H1 (cell line): ENCODE measurements around the gene GPC6. TPM values are rescaled to one million over a fixed set of nuclear protein-coding genes. Genes with fewer than 3 reads are reported as not detected.

Source experiments
- CTCF ChIA-PET: fragments of 300-600 bp; sonication (Branson Sonifier 250); formaldehyde crosslinking; loops from one replicate; lab custom pipeline; 2021; ENCODE audit not compliant: partially characterized antibody; lab: Charles Lee
- POLR2A ChIA-PET: fragments of 300-600 bp; sonication (Branson Sonifier 250); formaldehyde crosslinking; loops from one replicate; lab custom pipeline; 2021; ENCODE audit warnings: inconsistent platforms; ENCODE audit not compliant: partially characterized antibody; lab: Charles Lee
- DNase-seq, 2 experiments: peaks; one replicate each; pipeline versions ENCODE4 v3.0.0 to v3.0.0-alpha.2; 2010 to 2022; ENCODE audit warnings: low spot score in 2 of 2, low read depth in 1 of 2, mixed read lengths in 1 of 2
- FAIRE-seq: peaks from 2 replicates; lab custom pipeline; 2011; peaks lifted over from hg19 to GRCh38; lab: Jason Lieb, UNC
- H2AFZ ChIP-seq: 2 replicates; pipeline ENCODE4 v1.8.1; 2012; ENCODE audit warnings: low read length, inconsistent platforms
- H2AK5ac ChIP-seq: 2 replicates; pipeline ENCODE4 v1.6.1; 2013; ENCODE audit warnings: low read depth, low read length
- H2BK120ac ChIP-seq: replicated peaks from 2 replicates; pipeline ENCODE3; 2013; ENCODE audit warnings: low read depth, low read length, inconsistent platforms
- H2BK12ac ChIP-seq: 2 replicates; pipeline ENCODE4 v1.6.1; 2013; ENCODE audit warnings: low read depth, low read length
- H2BK15ac ChIP-seq: 2 replicates; pipeline ENCODE4 v1.6.1; 2013; ENCODE audit warnings: low read length
- H2BK20ac ChIP-seq: 2 replicates; pipeline ENCODE4 v1.6.1; 2013; ENCODE audit warnings: low read length
- H2BK5ac ChIP-seq: 2 replicates; pipeline ENCODE4 v1.6.1; 2013; ENCODE audit warnings: low read depth, low read length
- H3K14ac ChIP-seq: 2 replicates; pipeline ENCODE4 v1.6.1; 2013; ENCODE audit warnings: inconsistent platforms; ENCODE audit not compliant: insufficient read length
- H3K18ac ChIP-seq: 2 replicates; pipeline ENCODE4 v1.6.1; 2013; ENCODE audit warnings: low read length; ENCODE audit errors: extremely low read depth
- H3K23ac ChIP-seq: 2 replicates; pipeline ENCODE4 v1.6.1; 2013; ENCODE audit warnings: inconsistent platforms; ENCODE audit not compliant: insufficient read length
- H3K23me2 ChIP-seq: 2 replicates; pipeline ENCODE4 v1.6.1; 2013; ENCODE audit warnings: low read depth, low read length
- H3K27ac ChIP-seq: 2 replicates; pipeline ENCODE4 v1.6.1; 2011; ENCODE audit warnings: low read depth, low read length, inconsistent platforms
- H3K27me3 ChIP-seq, 4 experiments: replicated peaks in 1 of 4; 1 replicate in 1 of 4; 2 replicates in 3 of 4; pipeline versions ENCODE4 v1.6.1 to v1.8.1; 2011 to 2013; ENCODE audit warnings: low read length in 3 of 4, mild to moderate bottlenecking in 3 of 4, inconsistent platforms in 2 of 4, mixed read lengths in 2 of 4, moderate library complexity in 1 of 4; ENCODE audit not compliant: control insufficient read depth in 3 of 4, insufficient read depth in 3 of 4; ENCODE audit errors: extremely low read depth in 1 of 4
- H3K36me3 ChIP-seq, 4 experiments: 2 replicates each; pipeline versions ENCODE4 v1.6.1 to v1.8.1; 2011 to 2013; ENCODE audit warnings: mild to moderate bottlenecking in 4 of 4, low read length in 3 of 4, moderate library complexity in 2 of 4, control low read depth in 1 of 4, inconsistent platforms in 1 of 4; ENCODE audit not compliant: insufficient read depth in 4 of 4, control insufficient read depth in 2 of 4
- H3K4ac ChIP-seq: replicated peaks from 2 replicates; pipeline ENCODE3; 2013; ENCODE audit warnings: low read length, low read depth, mixed read lengths, inconsistent platforms; ENCODE audit not compliant: insufficient read length
- H3K4me1 ChIP-seq, 4 experiments: replicated peaks in 1 of 4; 1 replicate in 1 of 4; 2 replicates in 3 of 4; pipeline versions ENCODE4 v1.6.1 to v1.8.1; 2011 to 2013; ENCODE audit warnings: low read length in 3 of 4, inconsistent platforms in 2 of 4, mixed read lengths in 1 of 4; ENCODE audit not compliant: insufficient read depth in 4 of 4, control insufficient read depth in 3 of 4
- H3K4me2 ChIP-seq, 2 experiments: 2 replicates each; pipeline versions ENCODE4 v1.6.1 to v1.8.1; 2011 to 2013; ENCODE audit warnings: low read depth in 2 of 2, low read length in 2 of 2, control low read depth in 1 of 2, inconsistent platforms in 1 of 2, mild to moderate bottlenecking in 1 of 2; ENCODE audit not compliant: insufficient read depth in 1 of 2
- H3K4me3 ChIP-seq, 4 experiments: fragments of 200-600, 300-600 bp in 1 of 4; sonication (generic), shearing (Covaris generic), sonication (Bioruptor Twin) in 1 of 4; 2 replicates each; pipeline versions ENCODE4 v1.5.1 to v1.8.1; 2011 to 2016; ENCODE audit warnings: low read length in 4 of 4, low read depth in 3 of 4, control low read depth in 2 of 4, inconsistent platforms in 2 of 4, mild to moderate bottlenecking in 2 of 4, mixed read lengths in 1 of 4, moderate library complexity in 1 of 4; ENCODE audit not compliant: insufficient read depth in 2 of 4; ENCODE audit errors: extremely low read depth in 1 of 4
- H3K56ac ChIP-seq: replicated peaks from 2 replicates; pipeline ENCODE3; 2013; ENCODE audit warnings: low read depth, mild to moderate bottlenecking, mixed read lengths, low read length, inconsistent platforms; ENCODE audit not compliant: insufficient read length
- H3K79me1 ChIP-seq: 2 replicates; pipeline ENCODE4 v1.6.1; 2013; ENCODE audit warnings: low read depth, low read length, control low read depth
- H3K79me2 ChIP-seq, 2 experiments: 2 replicates each; pipeline versions ENCODE4 v1.6.1 to v1.8.1; 2012 to 2013; ENCODE audit warnings: low read length in 2 of 2, mild to moderate bottlenecking in 2 of 2, inconsistent platforms in 1 of 2; ENCODE audit not compliant: insufficient read depth in 2 of 2, control insufficient read depth in 1 of 2
- H3K9ac ChIP-seq, 4 experiments: replicated peaks in 1 of 4; 1 replicate in 1 of 4; 2 replicates in 3 of 4; pipeline versions ENCODE4 v1.6.1 to v1.8.1; 2011 to 2013; ENCODE audit warnings: low read depth in 3 of 4, low read length in 3 of 4, control low read depth in 2 of 4, mild to moderate bottlenecking in 2 of 4, moderate library complexity in 2 of 4, inconsistent platforms in 1 of 4; ENCODE audit errors: extremely low read depth in 1 of 4
- H3K9me3 ChIP-seq, 2 experiments: 2 replicates each; pipeline versions ENCODE4 v1.6.1 to v1.8.1; 2012 to 2013; ENCODE audit warnings: mild to moderate bottlenecking in 2 of 2, moderate library complexity in 2 of 2, control low read depth in 1 of 2, inconsistent platforms in 1 of 2, low read depth in 1 of 2, low read length in 1 of 2, mixed read lengths in 1 of 2; ENCODE audit not compliant: insufficient read depth in 2 of 2
- H4K20me1 ChIP-seq, 2 experiments: replicated peaks in 1 of 2; 2 replicates each; pipeline versions ENCODE3 to v1.8.1; 2011 to 2013; ENCODE audit warnings: inconsistent platforms in 2 of 2, low read length in 2 of 2, mild to moderate bottlenecking in 1 of 2; ENCODE audit not compliant: insufficient read depth in 2 of 2, control insufficient read depth in 1 of 2
- H4K5ac ChIP-seq: 2 replicates; pipeline ENCODE4 v1.6.1; 2013; ENCODE audit warnings: low read length, low read depth, mixed read lengths, inconsistent platforms; ENCODE audit not compliant: insufficient read length
- H4K8ac ChIP-seq: 2 replicates; pipeline ENCODE4 v1.8.0; 2013; ENCODE audit warnings: mild to moderate bottlenecking, moderate library complexity, low read length, inconsistent platforms; ENCODE audit not compliant: insufficient read depth; ENCODE audit errors: extremely low read depth
- H4K91ac ChIP-seq: replicated peaks from 2 replicates; pipeline ENCODE3; 2013; ENCODE audit warnings: low read length, mixed read lengths, inconsistent platforms; ENCODE audit not compliant: insufficient read length
- CBX8 ChIP-seq: fragments of 300-800, 300-1000 bp; sonication (generic); IDR thresholded peaks from 2 replicates; pipeline ENCODE4 v1.7.1; 2016; ENCODE audit warnings: low read depth, low read length, borderline replicate concordance
- EGR1 ChIP-seq: IDR thresholded peaks from 2 replicates; pipeline ENCODE4 v1.6.1; 2011; ENCODE audit warnings: low read depth, low read length, borderline replicate concordance
- GABPA ChIP-seq: IDR thresholded peaks from 2 replicates; pipeline ENCODE4 v1.6.1; 2011; ENCODE audit warnings: mild to moderate bottlenecking, low read length, moderate library complexity, borderline replicate concordance; ENCODE audit not compliant: insufficient read depth
- HDAC2 ChIP-seq, 2 experiments: fragments of 300-600 bp in 1 of 2; sonication (generic) in 1 of 2; IDR thresholded peaks; 2 replicates each; pipeline ENCODE4 v1.6.1; 2011 to 2012; ENCODE audit warnings: low read depth in 2 of 2, low read length in 2 of 2, mild to moderate bottlenecking in 2 of 2, moderate library complexity in 2 of 2, borderline replicate concordance in 1 of 2, inconsistent platforms in 1 of 2
- KDM4A ChIP-seq: IDR thresholded peaks from one replicate; pipeline ENCODE4 v1.7.1; 2012; ENCODE audit warnings: low read depth, mild to moderate bottlenecking, moderate library complexity, low read length, inconsistent platforms; ENCODE audit not compliant: severe bottlenecking
- MAX ChIP-seq: IDR thresholded peaks from 2 replicates; pipeline ENCODE4 v1.6.1; 2012; ENCODE audit warnings: inconsistent platforms
- NRF1 ChIP-seq: IDR thresholded peaks from 2 replicates; pipeline ENCODE4 v1.6.1; 2011; ENCODE audit warnings: mild to moderate bottlenecking, low read depth, low read length, improper control_type of control experiment
- WGBS, 2 experiments: shearing (Covaris generic) in 1 of 2; methylation state at CpG; one replicate each; pipeline versions ENCODE4 v1.1.6 to v1.1.7; 2013 to 2015; ENCODE audit warnings: low lambda C conversion rate in 2 of 2, mixed read lengths in 2 of 2, inconsistent platforms in 1 of 2, low coverage in 1 of 2, missing lambda C conversion rate in 1 of 2; ENCODE audit not compliant: insufficient replicate concordance in 2 of 2, insufficient coverage in 1 of 2, insufficient read length in 1 of 2; ENCODE audit errors: extremely low coverage in 1 of 2, missing lambda C conversion rate in 1 of 2; 5-methylcytosine and 5-hydroxymethylcytosine counted together
- polyA plus RNA-seq, 7 experiments: library from polyadenylated mRNA; depleted of rRNA in 3 of 7; stranded (reverse) in 5 of 7; unstranded in 2 of 7; fragments of >200 nt in 5 of 7; fragments of 200-250 nt in 2 of 7; gene quantifications; 1 replicate in 5 of 7; 2 replicates in 1 of 7; 4 replicates in 1 of 7; pipeline versions ENCODE4 v1.2.1 to v1.2.3, GENCODE V29; 2011 to 2013; ENCODE audit warnings: missing spikeins in 2 of 7, mixed read lengths in 2 of 7
- total RNA-seq: library from RNA; stranded (reverse); fragmentation: NEBNext Ultra II Directional; extraction: Animal tissue kit (Norgen Biotek cat#: 25700); gene quantifications from 2 replicates; pipeline ENCODE4 v1.2.1, GENCODE V29; 2021

GPC6 gene
- total and polyA plus RNA-seq, 2 of the 8 experiments (the other 6 are each of a cell fraction or from before 2014, with no cell fraction given), result 5.4 to 12.0 TPM

- Histone ChIP-seq H3K4me3 (no peak overlapping the region), H3K79me1 (no peaks in the 10 kb centered on the region; the same call in 1 of the 2 replicates), H2BK12ac (no peak overlapping the region), H3K23ac (no peak overlapping the region), H3K4me1 (peaks cover 0 to 5% (median 2%) of the 10 kb centered on the region in 4 experiments; a peak in 4 of 7 replicates), H4K5ac (no peak overlapping the region), H3K56ac (no peak overlapping the region), H3K27me3 (no peaks in the 10 kb centered on the region), H3K4me2 (no peak overlapping the region), H3K18ac (no peak overlapping the region), H3K23me2 (no peaks in the 10 kb centered on the region; the same call in 1 of the 2 replicates), H2BK5ac (no peak overlapping the region), H2BK20ac (no peak overlapping the region), H4K91ac (no peak overlapping the region), H2AK5ac (no peak overlapping the region), H4K8ac (no peak overlapping the region), H2AFZ (no peak overlapping the region), H3K14ac (no peak overlapping the region)
- WGBS, 2 experiments, result 94% methylated on average over 2 of the region's 2 CpGs; no CpG with 5 or more reads in 1 of the 2 experiments
- DNase-seq (no peak), FAIRE-seq (no peak)
- ChIA-PET POLR2A (interaction anchor here (0.6 to 1.3 kb wide), 2 partner anchors 13 to 35 kb away, joined by 3 read pairs; no protein-coding TSS in a partner anchor), CTCF (interaction anchor here (0.6 to 1.9 kb wide), 6 partner anchors 9 to 633 kb away, joined by 3 to 9 read pairs (median 3); no protein-coding TSS in a partner anchor)
- no peak for TF ChIP-seq HDAC2 (IDR thresholded peaks at IDR 0.05; ENCODE audit: borderline replicate concordance in 1 of 2, low read depth in 2 of 2, low read length in 2 of 2)
- TF ChIP-seq CBX8, result no peak
- no peak for TF ChIP-seq MAX
- TF ChIP-seq KDM4A, result no peak
- no peak for TF ChIP-seq EGR1
- no peak for TF ChIP-seq GABPA
- no peak for TF ChIP-seq NRF1
- TF ChIP-seq, all 59 proteins: peak for 0
- no peak overlapping the region for H3K27ac ChIP-seq
- peaks cover 0 to 8% of the 10 kb centered on the region in 2 experiments; a peak in 1 of 4 replicates for H3K79me2 ChIP-seq
- no peak overlapping the region for H3K9ac ChIP-seq
- no peak overlapping the region for H2BK120ac ChIP-seq
- H3K4ac ChIP-seq, result no peak overlapping the region
- H3K36me3 ChIP-seq, result no peaks in the 10 kb centered on the region
- no peak overlapping the region for H2BK15ac ChIP-seq
- H4K20me1 ChIP-seq, result no peaks in the 10 kb centered on the region
- H3K9me3 ChIP-seq, result no peaks in the 10 kb centered on the region
Measured at GRCh38 chr13:93256998-93257397, 30.4 kb downstream of the GPC6 start.
